NCI-H2227 treated with DMSO at 0.1 percent for 48 hours (cell line): Measurements from ENCODE around the gene MTHFSD.

Source experiments
- DNase-seq: peaks from one replicate; lab custom pipeline; 2025; lab: John Stamatoyannopoulos, UW

The MTHFSD gene

DNA sequence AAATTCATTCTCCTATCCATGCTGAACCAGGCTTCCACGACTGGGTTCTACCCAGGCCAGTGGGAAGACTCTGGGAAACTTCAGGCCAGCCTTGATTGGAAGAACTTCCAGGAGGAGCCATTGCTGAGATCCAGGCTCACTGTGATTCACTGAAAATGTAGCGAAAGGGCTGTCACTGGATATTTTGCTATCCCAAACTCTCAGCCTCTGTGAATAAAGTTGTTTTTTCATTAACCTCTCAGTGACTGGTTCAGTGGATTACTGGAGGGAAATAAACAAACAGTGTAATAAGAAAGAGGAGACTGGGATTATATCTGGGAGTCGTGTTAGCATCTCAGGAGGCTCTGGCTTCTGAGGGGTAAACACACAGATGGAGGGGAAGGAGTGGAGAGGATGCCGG lies 26.4 kb upstream of the MTHFSD start:
- DNase-seq, result no peak

DNA sequence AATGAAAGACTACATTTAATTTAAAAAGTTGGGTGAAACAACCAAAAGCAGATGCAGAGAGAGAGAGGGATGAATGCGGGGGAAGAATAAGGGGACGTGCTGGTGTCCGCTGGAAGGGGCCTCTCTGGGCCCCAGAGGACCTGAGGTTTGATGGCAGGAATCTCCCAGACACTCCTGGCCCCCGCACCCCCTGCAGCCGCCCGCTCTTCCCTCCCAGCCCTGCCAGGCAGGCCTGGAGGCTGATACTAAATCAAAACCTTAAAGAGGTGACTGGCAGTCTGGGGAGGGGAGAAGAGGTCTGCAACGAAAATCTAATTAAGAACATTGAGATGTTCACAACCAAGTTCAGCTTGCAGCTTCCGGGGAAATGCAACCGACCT lies 25.7 kb upstream of the MTHFSD start:
- no peak for DNase-seq

DNA sequence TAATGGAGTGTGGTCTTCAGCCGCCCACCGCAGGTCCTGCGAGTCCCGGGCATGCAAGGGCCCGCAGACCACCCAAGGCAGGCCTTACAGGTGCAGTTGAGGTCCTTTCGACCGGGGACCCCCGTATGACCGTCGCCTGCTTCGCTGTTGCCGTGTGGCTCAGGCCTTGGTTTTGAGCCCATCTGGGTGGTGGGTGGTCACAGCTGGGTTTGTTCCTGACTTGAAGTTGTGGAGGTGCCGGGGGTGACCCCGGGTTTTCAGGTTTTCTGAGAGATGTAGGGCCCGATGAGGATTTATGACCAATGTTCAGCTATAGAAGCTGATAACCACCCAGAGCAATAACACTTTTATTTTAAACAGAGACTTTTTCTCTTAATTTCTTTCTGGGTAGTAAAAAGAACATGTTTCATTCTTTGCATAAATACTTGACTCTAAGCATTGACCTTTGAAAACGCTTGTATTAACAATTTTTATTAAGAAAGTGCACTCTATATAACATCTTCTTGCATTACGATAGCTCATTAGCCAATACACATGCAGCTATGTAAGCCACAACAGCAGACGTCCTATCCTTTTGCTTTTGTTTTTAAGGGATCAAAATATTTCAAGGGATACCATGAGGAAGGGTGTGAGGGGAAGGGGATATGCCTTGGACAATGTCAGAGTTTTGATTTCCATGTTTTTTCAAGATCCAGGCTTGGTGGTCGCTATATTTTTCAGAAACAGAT lies 25.2 kb upstream of the MTHFSD start:
- DNase-seq, result no peak

DNA sequence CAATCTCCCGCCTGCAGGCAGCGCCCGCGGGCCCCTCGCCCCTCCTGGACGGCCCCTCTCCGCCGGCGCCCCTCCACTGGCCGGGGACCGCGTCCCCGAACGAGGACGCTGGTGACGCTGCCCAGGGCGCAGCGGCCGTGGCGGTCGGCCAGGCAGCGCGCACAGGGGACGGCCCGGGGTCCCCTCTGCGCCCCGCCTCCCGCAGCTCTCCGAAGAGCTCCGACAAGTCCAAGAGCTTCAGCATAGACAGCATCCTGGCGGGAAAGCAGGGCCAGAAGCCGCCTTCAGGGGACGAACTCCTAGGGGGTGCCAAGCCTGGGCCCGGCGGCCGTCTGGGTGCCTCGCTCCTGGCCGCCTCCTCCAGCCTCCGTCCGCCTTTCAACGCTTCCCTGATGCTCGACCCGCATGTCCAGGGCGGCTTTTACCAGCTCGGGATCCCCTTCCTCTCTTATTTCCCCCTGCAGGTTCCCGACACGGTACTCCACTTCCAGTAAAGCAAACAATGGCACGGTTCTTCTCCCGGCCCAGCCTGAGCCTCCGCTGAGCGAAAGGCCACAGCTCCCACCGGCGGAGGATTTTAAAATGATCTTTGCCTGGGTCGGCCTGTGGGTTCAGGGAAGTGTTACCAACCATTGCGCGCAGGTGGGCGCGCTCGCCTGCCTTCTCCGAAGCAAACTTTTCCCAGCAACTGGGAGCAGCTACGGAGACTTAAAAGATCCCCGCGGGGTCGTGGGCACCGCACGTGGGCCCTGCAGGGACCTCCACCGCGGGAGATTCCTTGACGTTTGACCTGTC lies 24.4 kb upstream of the MTHFSD start:
- no peak for DNase-seq

DNA sequence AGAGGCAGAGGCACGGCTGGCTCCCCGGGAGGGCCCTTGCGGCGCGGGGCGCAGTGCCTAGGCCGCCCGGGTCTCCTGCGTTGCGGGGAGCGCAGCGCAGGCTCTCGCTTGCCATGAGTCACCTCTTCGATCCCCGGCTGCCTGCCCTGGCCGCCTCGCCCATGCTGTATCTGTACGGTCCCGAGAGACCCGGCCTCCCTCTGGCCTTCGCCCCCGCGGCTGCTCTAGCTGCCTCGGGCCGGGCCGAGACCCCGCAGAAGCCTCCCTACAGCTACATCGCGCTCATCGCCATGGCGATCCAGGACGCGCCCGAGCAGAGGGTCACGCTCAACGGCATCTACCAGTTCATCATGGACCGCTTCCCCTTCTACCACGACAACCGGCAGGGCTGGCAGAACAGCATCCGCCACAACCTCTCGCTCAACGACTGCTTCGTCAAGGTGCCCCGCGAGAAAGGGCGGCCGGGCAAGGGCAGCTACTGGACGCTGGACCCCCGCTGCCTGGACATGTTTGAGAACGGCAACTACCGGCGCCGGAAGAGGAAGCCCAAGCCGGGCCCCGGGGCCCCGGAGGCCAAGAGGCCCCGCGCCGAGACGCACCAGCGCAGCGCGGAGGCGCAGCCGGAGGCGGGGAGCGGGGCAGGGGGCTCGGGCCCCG lies 23.7 kb upstream of the MTHFSD start:
- no peak for DNase-seq

DNA sequence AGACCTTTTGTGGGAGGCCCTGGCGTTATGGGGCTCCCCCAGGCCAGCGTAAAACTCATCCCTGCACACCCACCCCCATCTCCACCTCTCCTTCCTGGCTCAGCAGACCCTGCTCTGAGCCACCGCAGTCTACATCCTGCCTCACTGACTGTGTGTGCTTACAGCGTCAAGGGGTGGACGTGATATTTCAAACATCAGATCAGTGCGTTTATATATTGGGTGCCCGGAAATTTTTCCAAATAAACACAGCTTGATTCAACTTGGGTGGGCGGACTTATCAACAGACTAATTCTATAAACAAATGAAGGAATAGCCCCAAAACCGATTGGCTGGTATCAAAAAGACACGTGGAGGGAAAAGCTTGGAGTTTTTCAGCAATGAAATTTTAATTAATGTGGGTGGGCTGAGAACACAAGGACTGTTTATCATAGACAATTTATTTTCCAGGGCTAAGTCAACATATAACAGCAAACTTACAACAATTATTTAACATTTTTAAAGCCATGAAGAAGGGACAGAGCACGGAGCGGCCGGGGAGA lies 23.1 kb upstream of the MTHFSD start, which contains the start of gene FOXL1:
Gene FOXL1 (plus strand): TSS at position 489 of the 539 bp plus-strand sequence. CDS start 175 bp downstream, outside the sequence.
- no peak for DNase-seq

DNA sequence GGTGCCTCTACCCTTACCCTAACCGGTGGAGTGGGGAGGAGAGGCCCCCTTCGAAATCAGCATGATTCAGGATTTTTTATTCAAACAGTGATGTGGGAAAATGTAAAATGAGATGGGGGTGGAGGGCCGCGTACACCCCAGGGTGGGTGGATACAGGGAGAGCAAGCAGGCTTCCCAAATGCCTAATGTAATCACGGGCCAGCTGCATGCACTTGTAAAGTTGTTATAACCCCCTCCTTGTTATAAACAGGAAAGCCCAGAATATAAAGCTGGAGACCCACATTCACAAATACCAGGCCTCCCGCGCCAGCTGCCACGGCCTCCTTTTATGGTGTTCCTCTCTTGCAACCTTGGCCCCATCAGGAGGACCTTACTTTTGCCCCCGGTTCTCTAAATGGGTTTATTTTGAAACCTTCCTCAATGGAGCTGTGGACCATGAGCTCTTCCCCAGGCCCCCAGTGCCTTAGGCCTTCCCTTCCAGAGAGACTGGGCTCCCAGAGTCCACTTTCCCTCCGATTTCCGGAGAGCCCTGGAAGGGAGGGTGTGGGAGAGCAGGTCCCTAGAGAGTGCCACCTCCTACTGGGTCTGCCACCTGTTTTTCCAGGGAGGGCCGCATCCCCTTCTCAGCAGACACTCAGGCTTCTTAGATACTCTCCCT lies 22.4 kb upstream of the MTHFSD start:
- no peak for DNase-seq

DNA sequence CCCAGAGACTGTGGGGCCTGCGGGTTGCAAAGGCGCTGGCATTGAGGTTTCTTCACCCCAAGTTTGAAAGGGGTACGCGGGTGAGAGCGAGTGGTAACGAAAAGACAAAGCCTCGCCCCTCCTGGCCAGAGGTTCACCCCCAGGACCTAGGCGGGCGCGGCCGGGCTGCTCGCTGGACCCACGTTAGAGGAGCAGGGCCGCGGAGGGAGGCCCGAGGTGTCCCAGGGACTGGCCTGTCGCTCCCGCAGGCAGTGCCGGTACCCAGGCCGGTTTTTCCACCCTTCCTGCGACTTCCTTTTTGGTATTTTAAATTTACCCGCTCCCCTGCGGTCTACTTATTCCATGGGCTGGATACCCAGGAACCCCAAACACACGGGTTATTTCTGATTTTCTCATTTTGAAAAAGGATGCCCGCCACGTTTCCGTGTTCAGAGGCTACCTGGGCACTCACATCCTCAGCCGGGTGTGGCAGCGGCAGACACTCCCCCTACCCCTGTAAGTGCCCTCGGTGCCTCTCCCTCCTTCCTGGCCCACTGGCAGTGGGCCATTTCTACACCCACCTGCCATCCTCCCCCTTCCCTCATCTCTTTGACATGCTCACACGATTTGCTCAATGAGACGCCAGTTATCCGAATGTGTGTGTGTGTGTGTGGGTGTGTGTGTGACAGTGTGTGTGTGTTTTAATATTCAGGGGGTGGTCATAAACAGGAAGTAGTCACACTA lies 21.7 kb upstream of the MTHFSD start:
- DNase-seq, result no peak

DNA sequence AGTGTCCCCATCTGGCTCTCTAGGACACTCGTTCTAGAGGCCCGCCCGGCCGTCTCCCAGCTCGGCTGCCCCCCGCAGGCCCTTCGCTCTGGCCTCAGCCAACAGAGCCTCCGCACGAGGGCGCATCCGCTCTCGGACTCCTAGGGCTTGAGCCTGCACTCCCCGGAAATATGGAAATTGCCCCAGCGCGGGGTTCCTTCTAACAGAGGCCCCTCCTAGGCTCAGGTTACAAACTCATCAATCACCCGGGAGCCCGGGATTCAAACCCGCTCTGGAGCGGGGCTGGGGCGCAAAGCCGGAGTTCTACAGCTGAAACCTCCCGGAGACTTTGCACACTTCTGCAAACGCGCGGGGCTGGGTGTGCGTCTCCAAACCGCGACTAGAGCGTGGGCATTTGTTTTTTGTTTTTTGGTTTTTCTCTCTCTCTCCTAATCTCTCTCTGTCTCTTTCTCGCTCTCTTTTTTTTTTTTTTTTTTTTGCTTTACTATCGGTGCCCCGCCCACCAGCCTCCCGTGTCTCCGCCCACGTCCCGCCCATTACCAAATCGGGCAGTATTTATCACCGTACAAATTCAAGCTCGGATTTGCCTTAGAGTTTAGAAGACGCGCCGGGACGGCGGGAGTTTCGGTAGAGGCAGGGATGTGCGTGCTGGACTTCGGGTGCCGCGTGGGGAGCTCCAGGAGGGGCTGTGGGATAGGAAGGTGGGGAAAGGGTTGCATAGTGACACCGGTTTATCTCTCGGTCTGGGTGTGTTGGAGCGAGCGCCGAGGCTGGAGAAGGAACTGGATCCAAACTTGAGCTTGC lies 20.9 kb upstream of the MTHFSD start:
- DNase-seq, result no peak

DNA sequence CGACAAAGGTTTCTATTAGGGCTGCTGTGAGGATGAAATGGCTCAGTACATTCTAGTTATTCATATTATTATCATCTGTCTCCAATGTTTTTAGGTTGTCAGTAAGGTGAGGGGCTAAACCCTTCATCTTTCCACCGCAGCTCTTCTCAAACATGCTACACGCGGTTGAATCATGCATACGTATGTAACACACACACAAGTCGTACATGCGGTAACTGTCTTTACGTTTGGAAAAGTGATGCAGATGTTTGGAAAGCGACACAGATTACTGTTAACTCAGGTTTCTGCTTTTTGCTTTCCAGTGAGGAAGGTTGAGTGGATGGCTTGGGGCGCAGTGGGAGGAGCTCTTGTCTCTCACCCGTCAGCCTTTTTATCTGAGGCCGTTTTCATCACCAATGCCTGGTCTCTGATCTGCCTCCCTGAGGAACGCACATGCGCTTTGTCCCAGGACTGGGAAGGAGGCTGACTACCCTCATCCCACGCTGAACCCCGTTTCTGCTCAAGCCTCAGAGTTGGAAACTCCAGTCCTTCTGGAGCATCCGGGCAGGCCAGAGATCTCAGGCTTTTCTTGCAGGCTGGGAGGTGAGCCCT lies 20.2 kb upstream of the MTHFSD start:
- no peak for DNase-seq

DNA sequence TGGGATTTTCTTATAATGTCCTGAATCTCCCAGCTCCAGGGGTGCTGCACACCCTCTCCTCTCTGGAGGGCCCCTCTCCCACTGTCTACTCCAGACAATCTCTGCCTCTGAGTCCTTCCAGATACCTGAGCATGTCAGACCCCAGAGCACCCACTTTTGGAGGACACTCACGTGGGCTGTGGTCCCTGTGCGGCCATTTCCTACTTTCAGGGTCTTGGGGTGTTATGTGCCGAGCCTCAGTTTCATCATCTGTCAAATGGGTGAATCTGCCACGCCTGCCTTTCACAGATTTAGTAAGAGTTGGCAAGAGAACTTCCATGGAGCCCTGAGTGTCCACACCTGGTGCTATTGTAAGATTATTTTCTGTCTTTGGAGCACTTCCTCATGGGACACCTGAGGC lies 19.6 kb upstream of the MTHFSD start:
- no peak for DNase-seq

DNA sequence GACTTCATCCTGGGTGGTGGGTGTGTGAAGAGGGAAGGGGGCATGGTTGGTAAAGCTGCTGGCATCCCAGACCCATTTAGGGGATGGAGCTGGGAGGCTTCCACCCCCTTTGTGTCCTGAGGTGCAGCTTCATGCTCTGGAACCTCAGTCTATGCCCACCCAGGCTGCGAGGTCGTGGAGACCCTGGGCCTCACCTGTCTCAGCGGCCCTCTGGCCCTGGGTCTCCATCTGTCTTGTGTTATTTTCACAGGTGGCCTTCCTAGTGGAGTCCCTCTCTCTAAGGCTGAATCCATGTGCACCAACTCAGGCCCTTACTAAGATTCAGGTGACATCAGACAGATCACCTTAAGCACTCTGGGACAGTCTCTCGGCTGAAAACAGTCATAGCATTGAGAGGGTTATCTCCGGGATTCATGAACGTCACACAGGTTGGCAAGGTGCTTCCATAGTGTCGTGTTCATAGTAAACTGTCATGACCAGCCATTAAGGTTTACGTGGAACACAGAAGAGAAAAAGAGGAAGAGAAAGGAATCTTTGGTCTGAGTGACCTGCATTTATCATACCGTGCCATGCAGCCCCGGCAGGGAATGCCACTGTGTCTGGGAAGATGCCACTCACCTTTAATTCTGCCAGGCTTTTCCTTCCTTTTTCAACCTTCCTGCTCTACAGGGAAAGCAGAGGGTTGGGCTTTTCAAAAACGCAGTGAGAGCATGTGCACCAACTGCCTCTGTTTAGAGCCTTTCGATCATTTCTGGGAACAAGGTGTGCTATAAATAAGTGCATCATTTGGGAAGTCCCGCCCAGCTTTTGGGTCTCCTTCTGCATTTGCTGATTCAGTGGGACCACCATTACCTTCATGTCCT lies 18.8 kb upstream of the MTHFSD start:
- no peak for DNase-seq

DNA sequence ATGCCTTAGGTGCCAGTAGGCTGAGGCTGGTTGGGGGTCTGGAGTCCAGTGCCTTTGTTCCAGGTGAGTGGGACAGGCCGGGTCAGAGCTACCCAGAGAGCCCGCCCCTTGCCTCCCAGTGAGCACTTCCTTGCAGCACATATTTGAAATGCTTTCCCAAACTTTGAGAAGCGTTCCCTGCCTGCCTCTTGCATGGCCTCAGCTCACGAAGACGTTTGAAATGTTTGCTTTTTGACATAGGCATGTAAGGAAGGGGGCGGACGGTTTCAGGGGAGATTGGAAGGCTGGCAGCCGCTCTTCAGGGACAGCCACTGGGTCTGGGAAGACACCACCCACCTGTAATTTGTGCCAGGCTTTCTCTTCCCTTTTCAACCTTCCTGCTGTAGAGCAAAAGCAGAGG lies 18.2 kb upstream of the MTHFSD start:
- DNase-seq, result no peak

DNA sequence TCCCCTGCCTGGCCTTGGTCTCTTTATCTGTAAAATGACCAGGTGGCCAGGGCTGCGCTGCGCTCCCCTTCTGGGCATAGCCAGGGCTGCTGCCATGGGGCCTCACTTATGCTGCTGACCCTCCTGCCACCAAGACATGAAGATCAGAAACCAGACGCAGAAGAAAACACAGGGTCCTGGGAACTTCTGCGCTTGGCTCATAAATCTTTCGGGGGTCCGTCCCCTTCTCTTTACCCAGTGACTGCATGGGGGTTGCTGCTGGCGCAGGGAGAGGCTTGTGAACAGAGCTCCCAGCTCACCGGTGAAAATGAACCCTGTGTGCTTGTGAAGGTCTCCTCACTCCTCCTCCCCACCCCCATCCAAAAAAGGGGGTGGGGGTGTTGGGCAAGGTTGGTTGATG lies 17.6 kb upstream of the MTHFSD start:
- no peak for DNase-seq

DNA sequence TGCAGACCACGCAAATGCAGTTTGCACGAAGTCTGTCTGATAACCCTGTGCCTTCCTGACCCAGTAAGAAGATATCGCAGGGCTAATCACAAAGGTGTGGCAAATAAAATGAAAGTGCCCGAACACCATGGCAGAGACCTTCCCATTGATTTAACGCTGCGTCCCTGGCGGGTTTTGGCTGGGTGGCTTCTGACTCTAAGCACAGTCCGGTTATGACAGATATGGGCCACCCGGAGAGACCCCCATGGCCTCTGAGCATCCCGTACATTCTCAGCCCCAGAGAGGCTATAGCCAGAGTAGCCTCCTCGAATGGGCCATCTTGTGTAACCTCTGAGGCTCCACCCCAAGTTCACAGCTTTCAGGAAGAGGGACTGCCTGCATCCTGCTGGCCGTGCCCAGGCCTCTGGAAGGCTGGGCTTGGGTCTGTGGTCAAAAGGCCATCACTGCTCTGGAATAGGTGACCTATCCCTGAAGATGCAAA lies 17.0 kb upstream of the MTHFSD start:
- DNase-seq, result no peak

DNA sequence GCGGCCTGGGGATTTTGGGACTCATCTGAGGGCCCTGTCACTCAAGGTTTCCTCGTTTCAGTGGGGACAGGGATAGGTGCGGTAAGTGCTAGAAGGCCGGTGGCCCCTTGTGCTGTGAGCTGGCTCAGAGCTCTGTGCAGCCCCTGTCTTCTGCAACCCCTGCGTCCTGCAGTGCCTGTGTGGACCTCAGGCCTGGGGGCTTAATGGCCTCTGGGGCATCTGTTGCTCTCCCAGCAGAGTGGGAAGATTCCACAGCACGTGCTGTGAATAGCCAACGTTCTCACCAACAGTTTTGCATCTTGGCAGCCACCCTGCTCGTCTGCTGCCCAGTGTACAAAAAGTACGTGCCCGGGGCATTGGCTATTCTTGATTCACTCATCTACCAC lies 16.5 kb upstream of the MTHFSD start:
- DNase-seq, result no peak

DNA sequence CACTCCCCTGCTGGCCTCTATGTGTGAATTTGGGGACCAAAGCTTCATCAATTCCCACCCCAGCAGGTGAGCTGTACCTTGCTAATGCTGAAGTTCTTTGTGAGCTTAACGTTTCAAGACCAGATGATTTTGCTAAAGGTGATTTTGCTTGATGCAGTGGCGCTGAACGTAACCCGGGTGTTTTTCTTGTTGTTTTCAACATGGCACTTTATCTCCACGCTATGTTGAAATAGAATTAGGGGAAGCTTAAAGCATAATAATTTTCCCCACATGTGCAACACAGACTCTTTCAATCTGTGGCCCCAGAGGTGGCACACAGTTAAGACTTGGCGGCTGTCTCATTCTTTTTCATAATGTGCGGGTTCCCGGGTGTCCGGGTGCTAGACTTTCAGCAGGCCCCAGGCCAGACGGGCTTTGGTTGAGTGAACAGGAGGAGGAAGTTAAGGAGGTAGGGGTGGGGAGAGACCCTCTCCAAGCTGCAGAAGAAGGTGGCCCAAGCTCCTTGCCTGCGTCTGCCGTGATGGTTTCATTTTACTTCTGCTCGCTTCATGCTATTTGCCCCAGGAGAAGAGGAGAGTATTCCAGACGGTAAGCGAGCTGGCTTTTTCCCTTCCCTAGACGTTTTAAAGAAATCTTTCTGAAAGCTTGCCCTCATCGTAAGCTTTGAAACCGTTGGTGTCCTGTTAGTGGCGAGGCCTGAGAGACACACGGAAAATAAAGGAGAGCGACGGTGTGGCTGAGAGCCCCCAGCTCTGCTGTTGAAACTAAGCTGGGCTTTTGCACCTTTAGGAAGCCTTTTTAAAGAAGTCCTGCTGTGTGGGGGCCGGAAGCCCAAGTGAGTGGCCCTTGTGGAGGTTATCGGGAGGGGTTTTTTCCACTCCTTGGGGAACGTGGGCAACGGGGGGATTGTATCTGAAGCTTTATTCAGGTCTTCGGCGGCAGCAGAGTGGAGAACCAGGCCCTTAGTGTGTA lies 15.8 kb upstream of the MTHFSD start:
- DNase-seq, result no peak
